Measurements from ENCODE around the gene CDK10. TPM values are rescaled to one million over a fixed set of nuclear protein-coding genes. Genes with fewer than 3 reads are reported as not detected.

Gene CDK10
- total RNA-seq, 1 experiment from 2014 or later: 76.6 TPM

DNA sequence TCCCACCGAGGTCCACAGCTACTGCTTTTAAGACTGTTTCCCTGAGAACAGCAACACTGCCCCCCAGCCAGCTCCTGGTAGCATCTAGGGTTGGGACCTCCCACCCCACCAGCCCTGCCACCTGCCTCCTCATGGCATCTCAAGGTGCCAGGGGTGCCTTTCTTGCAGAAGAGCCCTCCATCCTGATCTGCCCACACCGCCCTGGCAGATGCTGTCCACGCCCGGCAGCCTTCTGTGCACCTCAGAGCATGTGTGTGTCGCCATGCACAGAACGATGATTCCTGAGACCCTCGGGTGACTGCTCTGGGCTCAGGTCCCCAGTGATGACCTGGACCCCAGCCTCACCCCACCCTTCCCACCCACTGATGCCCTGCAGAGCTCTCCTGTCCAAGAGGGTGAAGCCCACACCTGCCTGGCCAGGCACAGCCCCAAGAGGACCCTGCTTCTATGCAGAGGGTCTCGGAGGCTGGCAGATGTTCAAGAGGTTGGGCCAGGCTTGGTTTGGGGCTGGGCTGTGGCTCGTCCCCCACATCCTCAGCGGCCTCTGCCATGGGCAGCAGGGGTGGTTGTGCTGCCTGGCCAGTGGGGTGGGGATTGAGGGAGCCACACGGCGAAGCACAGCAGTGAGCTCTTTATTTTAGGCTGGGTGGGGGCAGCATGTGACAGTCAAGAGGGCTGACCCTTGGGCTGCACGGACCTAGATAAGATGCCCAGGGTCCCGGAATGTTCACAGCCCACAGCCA lies 20.2 kb downstream of the CDK10 start:
- POLR2A ChIA-PET (ENCODE audit: unreplicated experiment): interaction anchor here (0.6 to 0.9 kb wide), 6 partner anchors 13 to 188 kb away, joined by 4 to 8 read pairs (median 6); partner anchors contain the start of gene VPS9D1

DNA sequence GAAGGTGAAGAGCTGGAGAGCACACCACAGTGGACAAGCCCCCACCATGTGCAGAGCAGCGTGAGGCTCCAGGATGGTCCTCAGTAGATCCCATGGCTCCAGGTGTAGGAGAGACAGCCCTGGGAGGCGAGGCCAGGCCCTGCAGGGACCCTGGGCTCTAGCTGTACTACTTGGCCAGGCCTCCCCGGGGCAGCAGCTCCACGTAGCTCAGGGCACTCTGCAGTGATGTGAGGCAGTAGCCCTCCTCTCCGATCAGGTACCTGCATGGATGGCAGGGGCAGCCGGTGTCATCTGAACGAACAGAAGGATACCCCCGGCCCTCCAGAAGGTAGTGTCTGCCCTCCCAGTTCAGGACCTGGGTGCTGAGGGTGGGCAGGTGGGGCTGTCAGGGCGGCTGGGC lies 21.2 kb downstream of the CDK10 start:
- ChIA-PET CTCF (no interaction called here), POLR2A (ENCODE audit: unreplicated experiment) (no interaction called here)
- no peaks in the 10 kb centered on the region for H3K36me3 ChIP-seq (ENCODE audit: low read depth)
- H3K4me1 ChIP-seq (replicated peaks; ENCODE audit: insufficient read depth): 0 out of 2 replicates have a peak, but pooled peaks cover under 1% of the 10 kb centered on the region
- no peaks in the 10 kb centered on the region for H3K9me2 ChIP-seq (ENCODE audit: insufficient read depth)
- intact Hi-C loops (cut with micrococcal nuclease; ENCODE audit: unreplicated experiment): loop anchor here (10.0 kb wide), 1 partner anchor 463 kb away; no protein-coding TSS in a partner anchor
- no peaks in the 10 kb centered on the region for H4K20me1 ChIP-seq (ENCODE audit: insufficient read depth)
- H3F3A ChIP-seq (ENCODE audit: insufficient read depth, low read depth): peaks cover 31% of the 10 kb centered on the region; the same call in 1 of the 2 replicates
- no peak overlapping the region for H3K4me3 ChIP-seq
- H3K27me3 ChIP-seq (ENCODE audit: insufficient read depth, low read depth): no peaks in the 10 kb centered on the region
- no peak for TF ChIP-seq EZH2 (IDR thresholded peaks at IDR 0.05; ENCODE audit: low read depth)
- TF ChIP-seq, protein P1, sequence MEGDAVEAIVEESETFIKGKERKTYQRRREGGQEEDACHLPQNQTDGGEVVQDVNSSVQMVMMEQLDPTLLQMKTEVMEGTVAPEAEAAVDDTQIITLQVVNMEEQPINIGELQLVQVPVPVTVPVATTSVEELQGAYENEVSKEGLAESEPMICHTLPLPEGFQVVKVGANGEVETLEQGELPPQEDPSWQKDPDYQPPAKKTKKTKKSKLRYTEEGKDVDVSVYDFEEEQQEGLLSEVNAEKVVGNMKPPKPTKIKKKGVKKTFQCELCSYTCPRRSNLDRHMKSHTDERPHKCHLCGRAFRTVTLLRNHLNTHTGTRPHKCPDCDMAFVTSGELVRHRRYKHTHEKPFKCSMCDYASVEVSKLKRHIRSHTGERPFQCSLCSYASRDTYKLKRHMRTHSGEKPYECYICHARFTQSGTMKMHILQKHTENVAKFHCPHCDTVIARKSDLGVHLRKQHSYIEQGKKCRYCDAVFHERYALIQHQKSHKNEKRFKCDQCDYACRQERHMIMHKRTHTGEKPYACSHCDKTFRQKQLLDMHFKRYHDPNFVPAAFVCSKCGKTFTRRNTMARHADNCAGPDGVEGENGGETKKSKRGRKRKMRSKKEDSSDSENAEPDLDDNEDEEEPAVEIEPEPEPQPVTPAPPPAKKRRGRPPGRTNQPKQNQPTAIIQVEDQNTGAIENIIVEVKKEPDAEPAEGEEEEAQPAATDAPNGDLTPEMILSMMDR (conservative IDR thresholded peaks at IDR 0.05): no peak
- H2AFZ ChIP-seq: no peak overlapping the region
- no peak for DNase-seq
- peaks cover 8% of the 10 kb centered on the region for H3K79me2 ChIP-seq (ENCODE audit: low read depth)
- no peaks in the 10 kb centered on the region for H3K9me3 ChIP-seq (ENCODE audit: insufficient read depth, low read depth)
- BruUV-seq (replicated peaks): no TSS peak
- no peak overlapping the region for H3K4me2 ChIP-seq
- H3K27ac ChIP-seq: no peak overlapping the region

More for the DNA sequence above, 20.2 kb downstream of the CDK10 start:
- intact Hi-C loops (cut with micrococcal nuclease; ENCODE audit: unreplicated experiment): loop anchor here (1.0 to 10.0 kb wide), 2 partner anchors 87 to 462 kb away; no protein-coding TSS in a partner anchor
- H3K4me2 ChIP-seq: no peak overlapping the region
- no peaks in the 10 kb centered on the region for H4K20me1 ChIP-seq (ENCODE audit: insufficient read depth)
- H3K9me2 ChIP-seq (ENCODE audit: insufficient read depth): no peaks in the 10 kb centered on the region
- H3K36me3 ChIP-seq (ENCODE audit: low read depth): no peaks in the 10 kb centered on the region
- no peak overlapping the region for H2AFZ ChIP-seq
- CTCF ChIA-PET: interaction anchor here (0.5 to 1.2 kb wide), 2 partner anchors 102 to 154 kb away, joined by 4 to 11 read pairs; no protein-coding TSS in a partner anchor
- H3K79me2 ChIP-seq (ENCODE audit: low read depth): no peaks in the 10 kb centered on the region
- BruUV-seq (replicated peaks): no TSS peak
- no peaks in the 10 kb centered on the region; the same call in 1 of the 2 replicates for H3K4me1 ChIP-seq (replicated peaks; ENCODE audit: insufficient read depth)
- no peak for DNase-seq
- no peak overlapping the region for H3K27ac ChIP-seq
- H3F3A ChIP-seq (ENCODE audit: insufficient read depth, low read depth): peaks cover 34% of the 10 kb centered on the region; the same call in 1 of the 2 replicates
- no peak overlapping the region for H3K4me3 ChIP-seq
- TF ChIP-seq, protein P1 (conservative IDR thresholded peaks at IDR 0.05): no peak
- TF ChIP-seq EZH2 (IDR thresholded peaks at IDR 0.05; ENCODE audit: low read depth): no peak
- no peaks in the 10 kb centered on the region for H3K9me3 ChIP-seq (ENCODE audit: insufficient read depth, low read depth)
- H3K27me3 ChIP-seq (ENCODE audit: insufficient read depth, low read depth): no peaks in the 10 kb centered on the region

DNA sequence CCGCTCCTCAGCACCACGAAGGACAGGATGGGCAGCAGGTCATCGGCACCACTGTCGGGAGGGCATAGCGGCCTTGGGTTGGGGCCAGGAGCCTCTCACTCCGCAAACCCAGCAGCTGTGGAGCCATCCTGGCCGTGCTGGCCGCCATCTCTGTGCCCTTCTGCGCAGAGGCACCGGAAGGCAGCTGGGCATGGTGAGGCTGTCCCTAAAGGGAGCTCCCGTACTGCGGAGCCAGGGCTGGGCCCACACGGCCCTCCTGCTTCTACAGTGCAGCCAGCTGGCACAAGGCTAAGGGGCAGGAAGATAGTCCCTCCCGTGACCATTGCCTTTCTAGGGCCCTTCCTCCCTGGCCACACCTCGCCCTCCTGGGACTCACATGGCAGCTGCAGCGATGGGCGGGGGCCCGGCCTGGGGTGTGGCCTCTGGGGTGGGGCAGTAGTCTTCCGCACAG lies 22.0 kb downstream of the CDK10 start:
- H3K4me3 ChIP-seq: no peak overlapping the region
- H3K36me3 ChIP-seq (ENCODE audit: low read depth): no peaks in the 10 kb centered on the region
- POLR2A ChIA-PET (ENCODE audit: unreplicated experiment): no interaction called here
- TF ChIP-seq, protein P1 (conservative IDR thresholded peaks at IDR 0.05): no peak
- TF ChIP-seq EZH2 (IDR thresholded peaks at IDR 0.05; ENCODE audit: low read depth): no peak
- H4K20me1 ChIP-seq (ENCODE audit: insufficient read depth): no peaks in the 10 kb centered on the region
- peaks cover 4% of the 10 kb centered on the region; the same call in 1 of the 2 replicates for H3K4me1 ChIP-seq (replicated peaks; ENCODE audit: insufficient read depth)
- H3K27me3 ChIP-seq (ENCODE audit: insufficient read depth, low read depth): no peaks in the 10 kb centered on the region
- no peak overlapping the region for H3K4me2 ChIP-seq
- H3K9me3 ChIP-seq (ENCODE audit: insufficient read depth, low read depth): no peaks in the 10 kb centered on the region
- intact Hi-C loops (cut with micrococcal nuclease; ENCODE audit: unreplicated experiment): loop anchor here (10.0 kb wide), 1 partner anchor 464 kb away; no protein-coding TSS in a partner anchor
- BruUV-seq (replicated peaks): no TSS peak
- H3K79me2 ChIP-seq (ENCODE audit: low read depth): peaks cover 17% of the 10 kb centered on the region
- H2AFZ ChIP-seq: no peak overlapping the region
- no peak overlapping the region for H3K27ac ChIP-seq
- DNase-seq: no peak
- peaks cover 26% of the 10 kb centered on the region; the same call in 1 of the 2 replicates for H3F3A ChIP-seq (ENCODE audit: insufficient read depth, low read depth)
- CTCF ChIA-PET: no interaction called here
- no peaks in the 10 kb centered on the region for H3K9me2 ChIP-seq (ENCODE audit: insufficient read depth)

Data from PC-9 (cell line).